Kidney (tissue), 14 donors: ENCODE measurements around the gene CXCL16. TPM values are rescaled to one million over a fixed set of nuclear protein-coding genes. Genes with fewer than 3 reads are reported as not detected.

ENCODE experiments used
- DNase-seq, 5 donors: peaks; one replicate each; pipeline ENCODE4 v3.0.0-alpha.2; 2013 to 2020
- FAIRE-seq: peaks from 2 replicates; lab custom pipeline; 2012; peaks lifted over from hg19 to GRCh38; lab: Jason Lieb, UNC
- H3K27ac ChIP-seq, 2 donors: one replicate each; pipeline ENCODE4 v1.7.0; 2013; ENCODE audit warnings: low read depth in 2 of 2, low read length in 2 of 2, inconsistent platforms in 1 of 2
- H3K27me3 ChIP-seq: one replicate; pipeline ENCODE4 v1.7.1; 2013; ENCODE audit warnings: low read length, inconsistent platforms; ENCODE audit not compliant: control insufficient read depth, insufficient read depth
- H3K36me3 ChIP-seq, 3 donors: one replicate each; pipeline versions ENCODE4 v1.7.0 to v1.7.1; 2013; ENCODE audit warnings: low read length in 3 of 3, control low read depth in 1 of 3, inconsistent platforms in 1 of 3; ENCODE audit not compliant: insufficient read depth in 3 of 3, control insufficient read depth in 2 of 3
- H3K4me1 ChIP-seq, 3 donors: one replicate each; pipeline versions ENCODE4 v1.7.0 to v1.7.1; 2013; ENCODE audit warnings: low read length in 3 of 3, inconsistent platforms in 1 of 3, low read depth in 1 of 3; ENCODE audit not compliant: control insufficient read depth in 2 of 3, insufficient read depth in 2 of 3
- H3K4me3 ChIP-seq, 3 donors: one replicate each; pipeline versions ENCODE4 v1.7.0 to v1.8.1; 2013; ENCODE audit warnings: low read length in 3 of 3, control low read depth in 1 of 3, inconsistent platforms in 1 of 3
- H3K9ac ChIP-seq, 3 donors: one replicate each; pipeline versions ENCODE4 v1.7.0 to v1.7.1; 2013; ENCODE audit warnings: low read length in 3 of 3, control low read depth in 1 of 3, inconsistent platforms in 1 of 3
- H3K9me3 ChIP-seq, 3 donors: one replicate each; pipeline versions ENCODE4 v1.7.0 to v1.7.1; 2013; ENCODE audit warnings: low read length in 3 of 3, control low read depth in 1 of 3, inconsistent platforms in 1 of 3; ENCODE audit not compliant: control insufficient read depth in 2 of 3, insufficient read depth in 1 of 3
- intact Hi-C: fragments of 100-400 bp; cut with DNase I; formaldehyde crosslinking; loops from one replicate; pipeline ENCODE4 v1.11.1; 2022
- polyA plus RNA-seq: library from polyadenylated mRNA; stranded (reverse); fragments of 350-450 nt; fragmentation: Illumina TruSeq; extraction: RNeasy Lipid Tissue Mini Kit (QIAGEN cat#74804); gene quantifications from one replicate; pipeline ENCODE4 v1.2.3, GENCODE V29; 2014; ENCODE audit warnings: low read depth, low replicate concordance; ENCODE audit not compliant: insufficient read depth
- total RNA-seq: library from RNA; stranded (reverse); fragmentation: NEBNext Ultra II Directional; extraction: Animal tissue kit (Norgen Biotek cat#: 25700); gene quantifications from one replicate; pipeline ENCODE4 v1.2.1, GENCODE V29; 2021
- TF ChIP-seq, protein P1 (sequence below): IDR thresholded peaks from 3 replicates; pipeline ENCODE4 v1.5.1; 2012; ENCODE audit warnings: mild to moderate bottlenecking, moderate library complexity, borderline replicate concordance; ENCODE audit not compliant: insufficient read depth; ENCODE audit errors: extremely low read depth
- donor health status: control.
- donor health status: control.
- donor health status: control.
- donor health status: control.
- donor health status: control.
- donor health status: DM: yes; HTN: yes; CAD: no.
- donor health status: Normal renal cell carcinoma (clear cell type).

The CXCL16 gene
- total and polyA plus RNA-seq, 2 donors from 2014 or later = 22.5 to 83.0 TPM

DNA sequence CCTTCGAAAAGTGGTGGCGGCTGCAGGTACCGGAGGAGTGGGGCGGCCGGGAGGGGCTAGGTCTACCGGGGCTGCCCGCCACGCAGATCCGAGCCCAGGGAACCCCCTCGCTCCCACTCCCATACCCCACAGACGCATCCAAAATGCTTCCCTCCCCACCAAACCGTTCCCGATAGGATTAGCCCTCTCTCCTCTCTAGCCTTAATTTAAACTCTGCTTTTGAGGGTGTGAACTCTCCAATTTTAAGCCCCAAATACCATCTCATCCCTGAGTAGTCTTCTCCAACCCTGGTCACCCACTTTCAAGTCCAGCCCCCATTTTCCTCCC, 260 bp upstream of the CXCL16 start:
- Histone ChIP-seq H3K4me3 (peak overlapping the region; percentile 3 to 76 (median 36)), H3K4me1 (peaks cover 0 to 6% (median 0%) of the 10 kb centered on the region in 3 donors), H3K9me3 (no peaks in the 10 kb centered on the region), H3K9ac (no peak overlapping the region), H3K36me3 (no peaks in the 10 kb centered on the region), H3K27me3 (peaks cover 9% of the 10 kb centered on the region), H3K27ac (no peak overlapping the region)
- TF ChIP-seq, protein P1, sequence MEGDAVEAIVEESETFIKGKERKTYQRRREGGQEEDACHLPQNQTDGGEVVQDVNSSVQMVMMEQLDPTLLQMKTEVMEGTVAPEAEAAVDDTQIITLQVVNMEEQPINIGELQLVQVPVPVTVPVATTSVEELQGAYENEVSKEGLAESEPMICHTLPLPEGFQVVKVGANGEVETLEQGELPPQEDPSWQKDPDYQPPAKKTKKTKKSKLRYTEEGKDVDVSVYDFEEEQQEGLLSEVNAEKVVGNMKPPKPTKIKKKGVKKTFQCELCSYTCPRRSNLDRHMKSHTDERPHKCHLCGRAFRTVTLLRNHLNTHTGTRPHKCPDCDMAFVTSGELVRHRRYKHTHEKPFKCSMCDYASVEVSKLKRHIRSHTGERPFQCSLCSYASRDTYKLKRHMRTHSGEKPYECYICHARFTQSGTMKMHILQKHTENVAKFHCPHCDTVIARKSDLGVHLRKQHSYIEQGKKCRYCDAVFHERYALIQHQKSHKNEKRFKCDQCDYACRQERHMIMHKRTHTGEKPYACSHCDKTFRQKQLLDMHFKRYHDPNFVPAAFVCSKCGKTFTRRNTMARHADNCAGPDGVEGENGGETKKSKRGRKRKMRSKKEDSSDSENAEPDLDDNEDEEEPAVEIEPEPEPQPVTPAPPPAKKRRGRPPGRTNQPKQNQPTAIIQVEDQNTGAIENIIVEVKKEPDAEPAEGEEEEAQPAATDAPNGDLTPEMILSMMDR = no peak
- intact Hi-C loops = no loop called here
- FAIRE-seq (no peak), DNase-seq (no peak)

DNA sequence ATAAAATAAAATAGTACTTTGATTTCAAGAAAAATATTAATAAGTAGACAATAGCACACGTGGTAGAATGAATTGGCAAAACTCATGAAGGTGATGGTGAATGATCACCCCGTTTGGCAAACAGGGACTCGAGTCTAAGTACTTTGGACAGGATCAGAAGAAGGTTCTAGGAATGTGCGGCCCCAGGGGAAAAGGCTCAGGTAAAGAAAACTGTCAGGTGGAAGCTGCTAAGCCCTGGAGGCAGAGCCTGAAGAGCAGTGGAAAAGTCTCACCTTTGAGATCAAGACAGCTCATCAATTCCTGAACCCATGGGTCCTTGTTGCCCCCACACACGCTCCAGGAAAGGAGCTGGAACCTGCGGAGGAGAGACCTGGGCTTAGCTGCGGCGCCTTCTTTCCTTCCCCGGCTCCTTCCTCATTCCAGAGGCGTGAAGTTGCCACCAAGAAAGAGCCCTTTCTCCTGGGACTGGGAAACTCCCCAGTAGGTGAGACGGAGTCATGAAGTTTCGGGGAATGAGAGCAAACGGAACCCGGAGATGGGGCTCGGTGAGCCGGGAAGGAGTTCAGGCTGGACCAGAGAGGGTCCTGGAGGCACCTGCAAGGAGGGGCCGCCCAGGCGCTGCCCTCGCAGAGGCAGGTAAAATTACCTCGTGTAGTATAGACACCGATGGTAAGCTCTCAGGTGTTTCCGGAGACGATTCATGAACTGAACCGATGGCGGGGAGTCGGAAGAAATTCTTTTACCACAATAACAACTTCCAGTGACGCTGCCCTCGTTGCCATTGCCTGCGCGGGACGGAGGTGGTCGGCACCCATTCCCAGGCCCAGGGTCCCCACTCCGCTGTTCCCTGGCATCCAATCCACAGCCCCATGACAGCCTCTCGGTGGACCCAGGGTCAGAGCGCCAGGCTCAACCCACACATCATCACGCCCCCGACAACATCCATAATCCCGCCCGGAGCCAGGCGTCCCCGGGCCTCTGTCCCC, 1.3 kb downstream of the CXCL16 start:
- Histone ChIP-seq H3K36me3 (peaks cover 0 to 3% (median under 1%) of the 10 kb centered on the region in 3 donors), H3K9me3 (no peaks in the 10 kb centered on the region), H3K4me3 (peak overlapping the region in 2 of 3 donors; percentile 60 to 76), H3K4me1 (peaks cover 0 to 6% (median 0%) of the 10 kb centered on the region in 3 donors), H3K27ac (no peak overlapping the region), H3K27me3 (peaks cover 9% of the 10 kb centered on the region), H3K9ac (peak overlapping the region in 1 of 3 donors; percentile 62)
- DNase-seq = peak in 4 of 5 donors; percentile 25 to 68 (median 50)
- intact Hi-C loops = no loop called here
- TF ChIP-seq, protein P1 = no peak
- FAIRE-seq = no peak

DNA sequence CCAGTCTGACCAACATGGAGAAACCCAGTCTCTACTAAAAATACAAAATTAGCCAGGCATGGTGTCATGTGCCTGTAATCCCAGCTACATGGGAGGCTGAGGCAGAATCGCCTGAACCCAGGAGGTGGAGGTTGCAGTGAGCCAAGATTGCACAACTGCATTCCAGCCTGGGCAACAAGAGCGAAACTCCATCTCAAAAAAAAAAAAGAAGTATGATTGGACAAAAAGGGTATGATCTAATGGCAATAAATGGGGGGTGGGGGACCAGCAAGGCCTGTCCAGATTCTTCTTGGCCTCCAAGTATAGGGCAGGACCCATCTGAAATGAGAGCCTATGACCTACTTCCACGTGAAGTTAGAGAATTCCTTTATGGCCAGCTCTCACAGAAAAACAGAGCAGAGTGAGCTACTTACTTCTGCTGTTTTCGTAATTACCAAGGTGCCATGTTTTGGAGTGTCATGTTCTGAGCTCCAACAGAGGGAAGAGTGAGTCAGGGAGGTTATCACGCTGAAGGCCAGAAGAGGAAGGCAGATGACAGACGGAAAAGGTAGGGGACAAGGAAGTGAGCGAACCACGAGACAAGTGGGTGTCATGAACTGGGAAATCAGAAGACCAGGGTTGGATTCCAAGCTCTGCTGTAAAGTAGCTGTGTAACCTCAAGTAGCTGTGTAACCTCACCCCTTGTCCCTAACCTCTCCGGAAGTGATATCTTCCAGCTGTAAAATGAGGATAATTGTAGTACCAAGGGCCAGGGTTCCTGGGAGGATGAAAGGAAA, 3.7 kb downstream of the CXCL16 start:
- peaks cover 0 to 7% (median 3%) of the 10 kb centered on the region in 3 donors for H3K36me3 ChIP-seq
- DNase-seq = peak in 1 of 5 donors; percentile 7
- FAIRE-seq = no peak
- no peak overlapping the region for H3K27ac ChIP-seq
- intact Hi-C loops = no loop called here
- H3K4me3 ChIP-seq = no peak overlapping the region
- peaks cover 9% of the 10 kb centered on the region for H3K27me3 ChIP-seq
- H3K4me1 ChIP-seq = peaks cover 0 to 6% (median 0%) of the 10 kb centered on the region in 3 donors
- no peak overlapping the region for H3K9ac ChIP-seq
- H3K9me3 ChIP-seq = no peaks in the 10 kb centered on the region
- TF ChIP-seq, protein P1 = no peak
